DOHH2 (cell line): ENCODE measurements around the gene GPR108.

Source experiments
- CTCF ChIP-seq: fragments of 200-600 bp; sonication (generic); IDR thresholded peaks from one replicate; pipeline ENCODE4 v1.5.1; 2014; ENCODE audit warnings: antibody characterized with exemption, mild to moderate bottlenecking, low read depth, low read length; ENCODE audit not compliant: poor library complexity, severe bottlenecking
- EZH2phosphoT487 ChIP-seq: fragments of 200-600 bp; sonication (generic); IDR thresholded peaks from 2 replicates; pipeline ENCODE4 v1.6.1; 2017; ENCODE audit warnings: borderline replicate concordance, mild to moderate bottlenecking, antibody characterized with exemption, low read length, moderate library complexity, mixed read lengths

GRCh38 chr19:6710273-6711077 is 26.9 kb downstream of the GPR108 start:
- TF ChIP-seq CTCF, result no peak
- TF ChIP-seq EZH2phosphoT487, result no peak
